Measurements from ENCODE around the gene ARHGAP36. TPM values are rescaled to one million over a fixed set of nuclear protein-coding genes. Genes with fewer than 3 reads are reported as not detected.

ARHGAP36 gene
- polyA plus RNA-seq, 2 of the 4 experiments (the other 2 are of a cell fraction): not detected

DNA sequence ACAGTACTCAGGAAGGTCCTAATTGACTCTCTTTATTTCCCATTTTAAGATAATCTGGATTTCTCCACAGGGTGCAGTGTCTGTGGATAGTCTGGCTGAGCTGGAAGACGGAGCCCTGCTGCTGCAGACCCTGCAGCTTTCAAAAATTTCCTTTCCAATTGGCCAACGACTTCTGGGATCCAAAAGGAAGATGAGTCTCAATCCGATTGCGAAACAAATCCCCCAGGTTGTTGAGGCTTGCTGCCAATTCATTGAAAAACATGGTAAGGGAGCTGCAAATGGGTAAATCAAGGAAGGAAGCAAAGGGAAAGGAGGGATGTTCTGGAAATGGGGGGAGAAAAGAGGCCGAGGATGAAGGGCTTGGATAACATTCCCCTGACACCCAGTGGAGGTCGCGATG is 26.0 kb downstream of the ARHGAP36 start:
- no peak for FAIRE-seq
- 4% methylated on average over 7 of the region's 7 CpGs for WGBS (ENCODE audit: missing lambda C conversion rate)
- no peak for ATAC-seq
- Histone ChIP-seq H3K9me3 (no peaks in the 10 kb centered on the region), H3K27ac (no peak overlapping the region), H3K4me2 (no peak overlapping the region), H3K4me1 (no peaks in the 10 kb centered on the region), H3K4me3 (no peak overlapping the region)
- ChIA-PET POLR2A (no interaction called here), CTCF (no interaction called here)
- TF ChIP-seq, protein P1, sequence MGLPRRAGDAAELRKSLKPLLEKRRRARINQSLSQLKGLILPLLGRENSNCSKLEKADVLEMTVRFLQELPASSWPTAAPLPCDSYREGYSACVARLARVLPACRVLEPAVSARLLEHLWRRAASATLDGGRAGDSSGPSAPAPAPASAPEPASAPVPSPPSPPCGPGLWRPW (IDR thresholded peaks at IDR 0.05): no peak
- TF ChIP-seq JUNB (IDR thresholded peaks at IDR 0.05) (no peak), NR3C1 (IDR thresholded peaks at IDR 0.05) (no peak)
- no peak for DNase-seq (ENCODE audit: low read depth in 1 of 2, low spot score in 1 of 2)

DNA sequence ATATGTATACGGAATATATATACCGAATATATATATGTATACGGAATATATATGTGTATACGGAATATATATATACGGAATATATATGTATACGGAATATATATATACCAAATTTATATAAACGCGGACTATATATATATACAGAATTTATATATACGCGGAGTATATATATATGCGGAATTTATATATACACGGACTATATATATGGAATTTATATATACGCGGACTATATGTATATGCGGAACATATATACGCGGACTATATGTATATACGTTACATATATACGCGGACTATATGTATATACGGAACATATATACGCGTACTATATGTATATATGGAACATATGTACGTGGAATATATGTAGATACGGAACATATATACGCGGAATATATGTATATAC is 78.6 kb downstream of the ARHGAP36 start:
- FAIRE-seq (peak; percentile 7), ATAC-seq (no peak), DNase-seq (ENCODE audit: low read depth in 1 of 2, low spot score in 1 of 2) (no peak)
- WGBS (ENCODE audit: missing lambda C conversion rate): 94% methylated on average over 27 of the region's 27 CpGs
- Histone ChIP-seq H3K9me3 (no peaks in the 10 kb centered on the region), H3K4me3 (no peak overlapping the region), H3K4me2 (no peak overlapping the region), H3K4me1 (no peaks in the 10 kb centered on the region), H3K27ac (no peak overlapping the region)
- TF ChIP-seq FOSB (CRISPR knock-in tag; IDR thresholded peaks at IDR 0.05) (no peak), POLR2A (IDR thresholded peaks at IDR 0.05; ENCODE audit: low read length) (no peak), FOXS1 (CRISPR knock-in tag; IDR thresholded peaks at IDR 0.05) (no peak), NR3C1 (IDR thresholded peaks at IDR 0.05) (no peak), HDAC2 (IDR thresholded peaks at IDR 0.05) (no peak), NFE2L2 (conservative IDR thresholded peaks at IDR 0.05; ENCODE audit: low read length) (no peak), CBX2 (IDR thresholded peaks at IDR 0.05; ENCODE audit: borderline replicate concordance, low read depth) (no peak), HOXA7 (CRISPR knock-in tag; IDR thresholded peaks at IDR 0.05) (no peak)
- TF ChIP-seq, protein P2, sequence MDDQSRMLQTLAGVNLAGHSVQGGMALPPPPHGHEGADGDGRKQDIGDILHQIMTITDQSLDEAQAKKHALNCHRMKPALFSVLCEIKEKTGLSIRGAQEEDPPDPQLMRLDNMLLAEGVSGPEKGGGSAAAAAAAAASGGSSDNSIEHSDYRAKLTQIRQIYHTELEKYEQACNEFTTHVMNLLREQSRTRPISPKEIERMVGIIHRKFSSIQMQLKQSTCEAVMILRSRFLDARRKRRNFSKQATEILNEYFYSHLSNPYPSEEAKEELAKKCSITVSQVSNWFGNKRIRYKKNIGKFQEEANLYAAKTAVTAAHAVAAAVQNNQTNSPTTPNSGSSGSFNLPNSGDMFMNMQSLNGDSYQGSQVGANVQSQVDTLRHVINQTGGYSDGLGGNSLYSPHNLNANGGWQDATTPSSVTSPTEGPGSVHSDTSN (IDR thresholded peaks at IDR 0.05): no peak
- TF ChIP-seq, protein P3, sequence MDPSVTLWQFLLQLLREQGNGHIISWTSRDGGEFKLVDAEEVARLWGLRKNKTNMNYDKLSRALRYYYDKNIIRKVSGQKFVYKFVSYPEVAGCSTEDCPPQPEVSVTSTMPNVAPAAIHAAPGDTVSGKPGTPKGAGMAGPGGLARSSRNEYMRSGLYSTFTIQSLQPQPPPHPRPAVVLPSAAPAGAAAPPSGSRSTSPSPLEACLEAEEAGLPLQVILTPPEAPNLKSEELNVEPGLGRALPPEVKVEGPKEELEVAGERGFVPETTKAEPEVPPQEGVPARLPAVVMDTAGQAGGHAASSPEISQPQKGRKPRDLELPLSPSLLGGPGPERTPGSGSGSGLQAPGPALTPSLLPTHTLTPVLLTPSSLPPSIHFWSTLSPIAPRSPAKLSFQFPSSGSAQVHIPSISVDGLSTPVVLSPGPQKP (IDR thresholded peaks at IDR 0.05; ENCODE audit: low read depth, low read length): no peak
- POLR2A ChIA-PET: no interaction called here
- CTCF ChIA-PET: no interaction called here

DNA sequence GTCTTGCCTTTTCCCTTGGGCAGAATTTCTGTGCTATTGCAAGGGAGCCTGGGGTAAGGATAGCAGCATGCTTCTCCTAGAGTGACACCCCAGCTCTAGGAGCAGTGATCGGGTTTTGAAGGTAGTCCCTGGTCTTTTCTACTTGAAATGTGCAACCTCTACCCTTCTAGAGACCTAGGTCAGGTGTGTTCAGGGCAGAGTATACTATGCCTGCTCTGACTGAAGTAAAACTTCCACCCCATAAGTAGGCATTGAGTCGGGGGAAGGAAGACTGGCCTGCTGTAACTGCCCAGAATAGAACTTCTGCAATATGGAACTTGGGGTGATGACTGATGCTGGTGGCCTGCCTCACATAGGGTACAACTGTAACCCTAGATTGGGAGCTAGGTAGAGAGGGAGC is 80.9 kb downstream of the ARHGAP36 start:
- H3K27ac ChIP-seq: no peak overlapping the region
- ChIA-PET CTCF (interaction anchor here (0.9 kb wide), 1 partner anchor 537 kb away, joined by 3 read pairs; no protein-coding TSS in a partner anchor), POLR2A (no interaction called here)
- TF ChIP-seq, protein P4, sequence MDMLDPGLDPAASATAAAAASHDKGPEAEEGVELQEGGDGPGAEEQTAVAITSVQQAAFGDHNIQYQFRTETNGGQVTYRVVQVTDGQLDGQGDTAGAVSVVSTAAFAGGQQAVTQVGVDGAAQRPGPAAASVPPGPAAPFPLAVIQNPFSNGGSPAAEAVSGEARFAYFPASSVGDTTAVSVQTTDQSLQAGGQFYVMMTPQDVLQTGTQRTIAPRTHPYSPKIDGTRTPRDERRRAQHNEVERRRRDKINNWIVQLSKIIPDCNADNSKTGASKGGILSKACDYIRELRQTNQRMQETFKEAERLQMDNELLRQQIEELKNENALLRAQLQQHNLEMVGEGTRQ (IDR thresholded peaks at IDR 0.05): no peak
- TF ChIP-seq TP53 (CRISPR knock-in tag; IDR thresholded peaks at IDR 0.05) (no peak), ZNF302 (CRISPR knock-in tag; IDR thresholded peaks at IDR 0.05) (no peak), RNF2 (IDR thresholded peaks at IDR 0.05; ENCODE audit: borderline replicate concordance, low read depth) (no peak), PHF8 (IDR thresholded peaks at IDR 0.05; ENCODE audit: borderline replicate concordance, low read depth) (no peak)
- TF ChIP-seq, protein P5, sequence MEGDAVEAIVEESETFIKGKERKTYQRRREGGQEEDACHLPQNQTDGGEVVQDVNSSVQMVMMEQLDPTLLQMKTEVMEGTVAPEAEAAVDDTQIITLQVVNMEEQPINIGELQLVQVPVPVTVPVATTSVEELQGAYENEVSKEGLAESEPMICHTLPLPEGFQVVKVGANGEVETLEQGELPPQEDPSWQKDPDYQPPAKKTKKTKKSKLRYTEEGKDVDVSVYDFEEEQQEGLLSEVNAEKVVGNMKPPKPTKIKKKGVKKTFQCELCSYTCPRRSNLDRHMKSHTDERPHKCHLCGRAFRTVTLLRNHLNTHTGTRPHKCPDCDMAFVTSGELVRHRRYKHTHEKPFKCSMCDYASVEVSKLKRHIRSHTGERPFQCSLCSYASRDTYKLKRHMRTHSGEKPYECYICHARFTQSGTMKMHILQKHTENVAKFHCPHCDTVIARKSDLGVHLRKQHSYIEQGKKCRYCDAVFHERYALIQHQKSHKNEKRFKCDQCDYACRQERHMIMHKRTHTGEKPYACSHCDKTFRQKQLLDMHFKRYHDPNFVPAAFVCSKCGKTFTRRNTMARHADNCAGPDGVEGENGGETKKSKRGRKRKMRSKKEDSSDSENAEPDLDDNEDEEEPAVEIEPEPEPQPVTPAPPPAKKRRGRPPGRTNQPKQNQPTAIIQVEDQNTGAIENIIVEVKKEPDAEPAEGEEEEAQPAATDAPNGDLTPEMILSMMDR (IDR thresholded peaks at IDR 0.05): no peak
- WGBS (ENCODE audit: missing lambda C conversion rate): 33% methylated on average over 1 of the region's 2 CpGs
- H3K4me1 ChIP-seq: no peaks in the 10 kb centered on the region
- no peak overlapping the region for H3K4me2 ChIP-seq
- no peaks in the 10 kb centered on the region for H3K9me3 ChIP-seq
- DNase-seq (ENCODE audit: low read depth in 1 of 2, low spot score in 1 of 2): no peak
- no peak for FAIRE-seq
- no peak for ATAC-seq
- H3K4me3 ChIP-seq: no peak overlapping the region

Other genes with a start within 250 kb of the ARHGAP36 start
- 34.8 and 35.5 TPM in 2 replicates for gene ENOX2, start 155.1 kb upstream of the ARHGAP36 start, polyA plus RNA-seq (2011; rRNA removed)
- gene ENOX2, start 155.1 kb upstream of the ARHGAP36 start, polyA plus RNA-seq (2017; fragmentation: RNase III; extraction: RNeasy Plus Mini Kit Qiagen cat#74134 plus additional on column Dnase treatment): 9.6 to 10.3 TPM (median 10.2 TPM) in 3 replicates
- 1.9 and 2.6 TPM in 2 replicates for gene IGSF1, start 231.0 kb downstream of the ARHGAP36 start, polyA plus RNA-seq (2011; rRNA removed)
- 0.50 to 0.68 TPM (median 0.54 TPM) in 3 replicates for gene IGSF1, start 231.0 kb downstream of the ARHGAP36 start, polyA plus RNA-seq (2017; fragmentation: RNase III; extraction: RNeasy Plus Mini Kit Qiagen cat#74134 plus additional on column Dnase treatment)

Data from A549 (cell line).